ENCODE measurements around the gene DIPK1A.
"Not testable (repeated sequence)": the region's sequence is repeated elsewhere in the genome, so short reads cannot be mapped to it uniquely, and the experiment has no call there.

DIPK1A gene

GRCh38 chr1:92973203-92973897 lies 12.1 kb upstream of the DIPK1A start:
- no peaks in the 10 kb centered on the region for H3K36me3 ChIP-seq (replicated peaks; ENCODE audit: insufficient read depth, low read length)
- peak overlapping the region; percentile 67 for H2AFZ ChIP-seq (ENCODE audit: low read length)
- no peaks in the 10 kb centered on the region for H3K9me2 ChIP-seq (replicated peaks; ENCODE audit: insufficient read depth, low read length)
- no peaks in the 10 kb centered on the region for H3K9me3 ChIP-seq (replicated peaks; ENCODE audit: insufficient read depth, low read length)
- peak overlapping the region; percentile 47; the same call in 1 of the 2 replicates for H3K9ac ChIP-seq (ENCODE audit: low read length)
- no peaks in the 10 kb centered on the region for H4K20me1 ChIP-seq (ENCODE audit: insufficient read depth, low read length)
- no peak for DNase-seq
- H3F3A ChIP-seq (ENCODE audit: insufficient read depth, low read length): peaks cover 25% of the 10 kb centered on the region
- no peaks in the 10 kb centered on the region for H3K79me2 ChIP-seq (ENCODE audit: low read length)
- H3K4me1 ChIP-seq (ENCODE audit: low read length): peaks cover 39% of the 10 kb centered on the region
- peak overlapping the region; percentile 86 for H3K27ac ChIP-seq (ENCODE audit: low read length)
- H3K27me3 ChIP-seq (replicated peaks; ENCODE audit: insufficient read depth, low read length): no peaks in the 10 kb centered on the region
- H3K4me2 ChIP-seq (ENCODE audit: low read depth, low read length): peak overlapping the region; percentile 70
- TF ChIP-seq EZH2phosphoT487 (IDR thresholded peaks at IDR 0.05; ENCODE audit: low read length): no peak
- no peak for TF ChIP-seq CTCF (IDR thresholded peaks at IDR 0.05; ENCODE audit: low read length)
- no peak for TF ChIP-seq EZH2 (optimal IDR thresholded peaks at IDR 0.05; ENCODE audit: low read depth, low read length)
- peak overlapping the region; percentile 37 for H3K4me3 ChIP-seq (ENCODE audit: low read length)

GRCh38 chr1:92972409-92973129 lies 11.3 kb upstream of the DIPK1A start:
- H3K9me3 ChIP-seq (replicated peaks; ENCODE audit: insufficient read depth, low read length): no peaks in the 10 kb centered on the region
- H3K27me3 ChIP-seq (replicated peaks; ENCODE audit: insufficient read depth, low read length): no peaks in the 10 kb centered on the region
- H3K27ac ChIP-seq (ENCODE audit: low read length): peak overlapping the region; percentile 86
- H3F3A ChIP-seq (ENCODE audit: insufficient read depth, low read length): peaks cover 25% of the 10 kb centered on the region
- peak overlapping the region; percentile 67 for H2AFZ ChIP-seq (ENCODE audit: low read length)
- peak overlapping the region; percentile 28; the same call in 1 of the 2 replicates for H3K9ac ChIP-seq (ENCODE audit: low read length)
- peak overlapping the region; percentile 37 for H3K4me3 ChIP-seq (ENCODE audit: low read length)
- H3K4me2 ChIP-seq (ENCODE audit: low read depth, low read length): peak overlapping the region; percentile 70; the same call in 1 of the 2 replicates
- no peaks in the 10 kb centered on the region for H3K9me2 ChIP-seq (replicated peaks; ENCODE audit: insufficient read depth, low read length)
- no peaks in the 10 kb centered on the region for H3K36me3 ChIP-seq (replicated peaks; ENCODE audit: insufficient read depth, low read length)
- H4K20me1 ChIP-seq (ENCODE audit: insufficient read depth, low read length): no peaks in the 10 kb centered on the region
- TF ChIP-seq CTCF (IDR thresholded peaks at IDR 0.05; ENCODE audit: low read length) (no peak), EZH2 (optimal IDR thresholded peaks at IDR 0.05; ENCODE audit: low read depth, low read length) (no peak), EZH2phosphoT487 (IDR thresholded peaks at IDR 0.05; ENCODE audit: low read length) (no peak)
- peaks cover 41% of the 10 kb centered on the region for H3K4me1 ChIP-seq (ENCODE audit: low read length)
- DNase-seq: no peak
- no peaks in the 10 kb centered on the region for H3K79me2 ChIP-seq (ENCODE audit: low read length)

- H4K20me1 ChIP-seq (ENCODE audit: insufficient read depth, low read length); H3K27ac ChIP-seq (ENCODE audit: low read length); H3K79me2 ChIP-seq (ENCODE audit: low read length); H3K9me2 ChIP-seq (replicated peaks; ENCODE audit: insufficient read depth, low read length); H3K9me3 ChIP-seq (replicated peaks; ENCODE audit: insufficient read depth, low read length); DNase-seq; H3K9ac ChIP-seq (ENCODE audit: low read length); H2AFZ ChIP-seq (ENCODE audit: low read length); H3K4me2 ChIP-seq (ENCODE audit: low read depth, low read length); H3K36me3 ChIP-seq (replicated peaks; ENCODE audit: insufficient read depth, low read length); H3K4me3 ChIP-seq (ENCODE audit: low read length); H3K27me3 ChIP-seq (replicated peaks; ENCODE audit: insufficient read depth, low read length): not testable (repeated sequence)
- H3F3A ChIP-seq (ENCODE audit: insufficient read depth, low read length): peaks cover 25% of the 10 kb centered on the region
- H3K4me1 ChIP-seq (ENCODE audit: low read length): peaks cover 36% of the 10 kb centered on the region
Observed at GRCh38 chr1:92971932-92972331, 10.7 kb upstream of the DIPK1A start.
